ENCODE data around the gene DYNLT3. TPM values are rescaled to one million over a fixed set of nuclear protein-coding genes. Genes with fewer than 3 reads are reported as not detected.

Gene DYNLT3
- 10 to 100 TPM; 39.0 to 51.3 (median 49.8) TPM for polyA plus RNA-seq (ENCODE audit: insufficient read length in 4 of 4)

GRCh38 chrX:37846934-37847732 lies at the start of gene DYNLT3:
Gene DYNLT3 (minus strand): TSS chrX:37847571. CDS start chrX:37847510, 61 bp downstream.
- peak in 3 of 4 donors; percentile 47 to 60 (median 54) for DNase-seq (ENCODE audit: low read depth in 4 of 4, low spot score in 3 of 4)

DNA sequence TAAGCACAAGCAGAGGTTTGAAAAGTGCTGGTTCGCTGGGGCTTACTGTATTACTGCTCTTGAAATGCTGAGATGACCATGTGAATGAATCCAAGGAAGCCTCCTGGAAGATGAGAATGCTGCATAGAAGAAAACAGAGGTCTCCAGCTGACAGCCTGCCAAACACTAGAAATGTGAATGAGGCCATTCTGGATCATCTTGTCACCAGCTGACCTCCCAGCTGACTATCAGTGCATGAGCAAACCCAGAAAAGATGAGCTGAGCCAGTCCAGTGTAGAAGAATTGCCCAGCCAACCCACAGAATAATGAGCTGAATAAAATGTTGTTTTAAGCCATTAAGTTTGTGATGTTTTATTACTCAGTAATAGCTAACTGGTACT lies 49.1 kb upstream of the DYNLT3 start:
- DNase-seq (ENCODE audit: low read depth in 4 of 4, low spot score in 3 of 4) = no peak

DNA sequence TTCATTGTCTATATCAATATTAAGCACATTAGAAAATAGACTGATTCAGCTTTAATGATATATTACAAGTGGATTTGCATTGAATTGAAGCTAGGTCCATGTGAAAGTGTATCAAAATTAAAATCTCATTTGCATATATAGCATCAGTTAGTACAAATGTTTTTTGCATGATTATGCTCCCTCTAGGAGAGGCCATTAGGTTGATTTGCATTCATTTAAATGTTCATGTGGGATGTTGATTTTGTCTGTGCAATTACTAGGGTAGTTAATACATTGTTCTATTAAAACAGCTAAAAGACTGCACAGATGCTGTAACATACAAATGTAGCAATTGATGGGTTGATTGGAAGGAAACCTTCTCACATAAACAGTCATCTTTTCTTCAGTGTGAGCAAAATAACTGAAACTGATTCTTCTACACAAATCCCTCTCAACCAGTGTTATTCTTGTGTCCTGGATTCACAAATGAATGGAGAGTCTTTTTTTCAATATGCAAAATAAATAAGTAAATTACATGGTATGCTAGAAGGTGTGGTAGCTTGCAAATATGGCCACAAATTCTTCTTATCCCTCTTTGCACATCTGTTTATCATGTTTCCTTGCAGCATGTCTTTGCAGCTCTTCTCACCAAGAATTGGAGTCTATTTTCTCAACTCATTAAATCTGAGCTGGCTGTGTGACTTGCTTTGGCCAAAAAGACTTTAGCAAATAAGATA lies 48.6 kb upstream of the DYNLT3 start:
- no peak for DNase-seq (ENCODE audit: low read depth in 4 of 4, low spot score in 3 of 4)

DNA sequence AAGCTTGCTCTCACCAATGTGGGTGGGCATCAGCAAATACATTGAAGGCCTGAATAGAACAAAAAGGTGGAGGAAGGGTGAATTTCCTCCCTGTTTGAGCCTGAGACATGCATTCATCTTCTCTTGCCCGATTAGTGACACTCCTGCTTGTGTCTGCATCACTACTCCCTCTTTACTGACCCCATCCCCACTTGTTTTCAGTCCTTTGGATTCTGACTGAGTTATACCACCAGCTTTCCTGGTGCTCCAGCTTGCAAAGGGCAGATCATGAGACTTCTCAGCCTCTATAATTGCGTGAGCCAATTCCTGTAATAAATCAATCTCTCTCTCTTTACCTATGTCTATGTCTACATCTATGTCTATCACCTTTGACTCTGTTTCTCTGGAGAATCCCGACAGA lies 47.4 kb upstream of the DYNLT3 start:
- DNase-seq (ENCODE audit: low read depth in 4 of 4, low spot score in 3 of 4) = no peak

GRCh38 chrX:37888010-37888409 lies 40.6 kb upstream of the DYNLT3 start:
- no peak for DNase-seq (ENCODE audit: low read depth in 4 of 4, low spot score in 3 of 4)

DNA sequence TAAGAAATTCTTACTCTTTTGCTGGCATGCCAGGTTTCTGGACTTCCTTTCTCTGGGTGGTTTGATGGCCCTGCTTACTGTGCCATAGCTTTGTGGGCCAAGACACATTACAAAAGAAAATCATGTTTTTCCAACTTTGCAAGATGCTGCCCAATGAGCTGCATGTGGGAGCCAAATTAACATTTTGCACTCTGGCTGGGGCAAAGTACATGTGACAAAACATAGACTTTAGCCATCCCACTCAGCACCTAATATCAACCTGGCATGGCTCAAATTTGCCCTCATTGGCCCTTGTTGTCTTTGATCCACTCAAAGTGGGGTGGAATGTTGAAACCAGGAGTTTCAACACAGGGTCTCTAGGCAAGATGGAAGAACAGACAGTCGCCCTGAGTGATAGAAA lies 40.0 kb upstream of the DYNLT3 start:
- no peak for DNase-seq (ENCODE audit: low read depth in 4 of 4, low spot score in 3 of 4)

DNA sequence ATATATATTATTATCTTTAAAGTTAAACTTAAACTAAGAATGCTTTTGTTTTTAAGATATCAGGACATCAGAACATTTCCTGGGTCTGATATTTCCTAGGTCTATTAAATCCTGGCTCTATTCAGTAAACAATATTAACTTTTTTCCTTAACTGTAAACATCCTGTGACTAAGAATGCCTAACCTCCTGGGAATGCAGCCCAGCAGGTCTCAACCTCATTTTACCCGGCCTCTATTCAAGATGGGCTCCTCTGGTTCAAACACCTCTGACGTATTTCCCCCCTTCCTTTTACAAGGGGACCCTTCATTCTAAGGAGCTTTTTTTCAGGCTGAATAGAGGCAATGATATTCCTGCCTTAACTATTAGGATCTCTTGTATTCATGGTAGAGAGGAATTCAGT lies 35.8 kb upstream of the DYNLT3 start:
- DNase-seq (ENCODE audit: low read depth in 4 of 4, low spot score in 3 of 4) = no peak

DNA sequence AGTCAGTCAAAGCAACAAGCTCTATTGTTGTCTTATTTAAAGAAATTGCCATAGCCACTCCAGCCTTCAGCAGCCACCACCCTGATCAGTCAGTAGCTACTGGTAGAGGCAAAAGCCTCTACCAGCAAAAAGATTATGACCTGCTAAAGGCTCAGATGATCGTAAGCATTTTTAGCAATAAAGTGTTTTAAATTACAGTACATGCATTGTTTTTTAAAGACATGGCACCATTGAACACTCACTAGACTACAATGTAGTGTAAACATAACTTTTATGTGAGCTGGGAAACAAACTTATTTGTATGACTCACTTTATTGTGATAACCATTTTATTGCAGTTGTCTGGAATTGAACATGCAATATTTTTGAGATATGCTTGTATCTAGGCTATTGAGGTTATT lies 32.3 kb upstream of the DYNLT3 start:
- no peak for DNase-seq (ENCODE audit: low read depth in 4 of 4, low spot score in 3 of 4)

GRCh38 chrX:37876716-37877115 lies 29.3 kb upstream of the DYNLT3 start:
- DNase-seq (ENCODE audit: low read depth in 4 of 4, low spot score in 3 of 4) = no peak

- no peak for DNase-seq (ENCODE audit: low read depth in 4 of 4, low spot score in 3 of 4)
Measured at GRCh38 chrX:37875675-37876074, 28.3 kb upstream of the DYNLT3 start.

DNA sequence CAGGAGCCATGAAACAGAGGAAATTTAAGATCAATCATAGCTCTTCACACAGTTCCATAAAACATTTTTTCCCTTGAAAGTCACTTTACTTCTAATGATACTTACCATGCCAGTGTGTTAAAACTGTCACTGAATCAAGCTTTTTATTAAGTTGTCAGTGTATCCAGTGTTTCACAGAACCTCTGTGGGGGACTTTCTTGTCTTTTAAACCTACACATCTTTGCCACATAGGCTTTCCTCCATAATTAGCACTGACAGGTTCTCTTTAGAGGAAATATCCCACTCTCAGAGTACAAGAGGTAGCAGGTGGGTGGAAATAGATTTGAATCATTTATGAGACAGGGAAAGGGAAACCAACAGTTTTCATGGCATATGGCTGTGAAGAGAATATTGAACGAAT lies 25.8 kb upstream of the DYNLT3 start:
- DNase-seq (ENCODE audit: low read depth in 4 of 4, low spot score in 3 of 4) = no peak

DNA sequence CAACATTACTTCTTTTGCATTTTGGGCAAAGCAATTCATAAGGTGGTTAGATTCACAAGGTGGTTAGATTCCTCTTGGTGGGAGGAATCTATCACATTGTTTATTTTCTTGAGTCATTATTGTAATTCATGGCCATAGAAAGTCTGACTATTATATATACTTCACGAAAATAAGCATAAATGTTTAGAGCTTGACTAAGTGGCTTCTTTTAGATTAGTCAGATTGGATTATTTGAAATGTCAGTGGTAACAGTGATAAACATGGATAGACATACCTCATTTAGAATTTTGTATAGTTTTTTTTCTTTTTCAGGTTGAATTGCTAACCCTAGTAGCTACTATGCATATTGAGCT lies 24.9 kb upstream of the DYNLT3 start:
- no peak for DNase-seq (ENCODE audit: low read depth in 4 of 4, low spot score in 3 of 4)

DNA sequence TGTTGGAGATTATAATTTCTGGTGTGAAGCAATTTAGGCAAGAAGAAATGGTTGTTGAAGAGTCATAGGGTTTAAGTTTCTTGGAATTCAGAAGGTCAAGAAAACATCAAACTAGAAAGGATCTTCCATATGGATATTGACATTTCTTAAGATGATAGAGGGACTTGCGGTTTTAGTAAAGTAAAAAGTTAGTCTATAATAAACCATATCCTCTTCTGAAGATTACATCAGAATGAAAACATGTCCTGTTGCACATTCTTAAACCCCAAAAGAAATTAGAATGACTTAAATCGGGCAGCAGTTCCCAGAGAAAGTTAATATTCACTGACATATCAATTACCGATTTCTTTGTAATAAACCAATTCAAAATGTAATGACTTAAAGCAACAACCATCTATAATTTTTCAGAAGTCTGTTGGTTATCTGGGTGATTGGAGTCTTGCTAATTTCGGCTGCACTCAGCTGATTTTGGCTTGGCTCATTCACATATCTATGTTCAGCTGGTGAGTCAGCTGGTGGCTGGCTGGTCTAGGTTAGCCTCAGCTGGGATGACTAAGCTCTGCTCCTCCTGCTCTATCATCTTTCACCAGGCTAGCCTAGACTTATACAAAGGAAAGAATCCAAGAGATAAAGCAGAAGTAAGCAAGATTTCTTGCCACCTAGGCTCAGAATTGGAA lies 24.4 kb upstream of the DYNLT3 start:
- DNase-seq (ENCODE audit: low read depth in 4 of 4, low spot score in 3 of 4) = no peak

GRCh38 chrX:37867536-37868153 lies 20.3 kb upstream of the DYNLT3 start:
- DNase-seq (ENCODE audit: low read depth in 4 of 4, low spot score in 3 of 4) = no peak

GRCh38 chrX:37863728-37864127 lies 16.4 kb upstream of the DYNLT3 start:
- DNase-seq (ENCODE audit: low read depth in 4 of 4, low spot score in 3 of 4) = no peak

- DNase-seq (ENCODE audit: low read depth in 4 of 4, low spot score in 3 of 4) = no peak
Measured at GRCh38 chrX:37862851-37863250, 15.5 kb upstream of the DYNLT3 start.

GRCh38 chrX:37860721-37861120 lies 13.3 kb upstream of the DYNLT3 start:
- DNase-seq (ENCODE audit: low read depth in 4 of 4, low spot score in 3 of 4) = no peak

- DNase-seq (ENCODE audit: low read depth in 4 of 4, low spot score in 3 of 4) = no peak
Measured at GRCh38 chrX:37854748-37855147, 7.4 kb upstream of the DYNLT3 start.

- no peak for DNase-seq (ENCODE audit: low read depth in 4 of 4, low spot score in 3 of 4)
Measured at GRCh38 chrX:37854148-37854547, 6.8 kb upstream of the DYNLT3 start.

- no peak for DNase-seq (ENCODE audit: low read depth in 4 of 4, low spot score in 3 of 4)
Measured at GRCh38 chrX:37847733-37848197, 394 bp upstream of the DYNLT3 start.

- no peak for DNase-seq (ENCODE audit: low read depth in 4 of 4, low spot score in 3 of 4)
Measured at GRCh38 chrX:37846558-37846933, 825 bp downstream of the DYNLT3 start.
